ENCODE results near the gene PRICKLE1. TPM values are rescaled to one million over a fixed set of nuclear protein-coding genes. Genes with fewer than 3 reads are reported as not detected.

Gene PRICKLE1
- total and polyA plus RNA-seq, 2 of the 13 experiments (the other 11 are each of a cell fraction or from before 2014, with no cell fraction given), result not detected

DNA sequence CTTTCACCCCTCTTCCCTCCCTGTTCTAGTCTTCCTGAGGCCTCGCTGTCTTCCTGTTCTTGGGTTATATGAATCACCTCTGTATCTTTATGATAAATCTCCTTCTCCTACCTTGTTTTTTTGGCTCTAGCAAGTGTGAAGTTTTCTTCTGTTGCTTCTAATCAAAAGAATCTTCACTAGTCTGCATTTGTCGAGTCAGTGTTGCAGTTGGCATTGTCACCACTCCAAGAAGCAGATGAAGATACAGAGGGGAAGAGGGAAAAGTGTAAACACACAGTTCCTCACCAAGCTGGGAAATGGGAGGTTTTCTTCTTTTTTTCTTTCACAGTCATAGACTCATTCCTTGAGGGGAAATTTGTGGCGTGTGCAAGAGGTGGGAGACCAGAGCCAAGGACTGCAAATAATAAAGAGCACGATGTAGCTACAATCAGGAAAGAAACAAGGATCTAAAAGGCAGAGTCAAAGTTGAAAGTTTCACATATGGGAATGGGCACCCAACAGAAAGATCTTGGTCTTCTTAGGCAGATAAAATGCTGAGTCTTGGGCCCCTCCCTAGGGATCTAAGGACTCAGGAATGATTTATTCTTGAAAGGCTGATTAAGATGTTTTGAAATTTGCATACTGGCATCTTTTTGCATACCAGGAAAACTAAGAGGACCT, 22.2 kb upstream of the PRICKLE1 start:
- FAIRE-seq, result no peak
- Histone ChIP-seq H3K27ac (ENCODE audit: extremely low read length, insufficient read depth, low read length) (no peak overlapping the region), H2AFZ (ENCODE audit: low read length) (no peak overlapping the region), H3K36me3 (replicated peaks in 1 of 2; ENCODE audit: control insufficient read depth in 1 of 2, insufficient read depth in 2 of 2, low read length in 2 of 2) (no peaks in the 10 kb centered on the region), H4K20me1 (ENCODE audit: insufficient read depth, low read length) (no peaks in the 10 kb centered on the region), H3K27me3 (ENCODE audit: control insufficient read depth in 1 of 2, insufficient read depth in 2 of 2, low read length in 2 of 2) (no peaks in the 10 kb centered on the region; a peak in 1 of 5 replicates), H3K79me2 (ENCODE audit: insufficient read depth, low read length) (no peaks in the 10 kb centered on the region), H3K4me2 (ENCODE audit: low read depth, low read length) (no peak overlapping the region), H3K4me3 (replicated peaks in 1 of 3; ENCODE audit: insufficient read depth in 1 of 3, low read depth in 2 of 3, low read length in 3 of 3) (no peak overlapping the region), H3K4me1 (ENCODE audit: insufficient read depth, low read length) (no peaks in the 10 kb centered on the region), H3K9me3 (ENCODE audit: low read length) (no peaks in the 10 kb centered on the region), H3K9ac (ENCODE audit: insufficient read depth, low read depth, low read length) (no peak overlapping the region)
- BruUV-seq (replicated peaks), result no TSS peak
- WGBS (ENCODE audit: low lambda C conversion rate), result 7% methylated on average over 4 of the region's 4 CpGs
- no peak for ATAC-seq
- POLR2A ChIA-PET, result no interaction called here
- in situ Hi-C loops (cut with HindIII; ENCODE audit: extremely low pct_ligation_motif_present, low pct_unique_long_range_greater_than_20kb), result no loop called here
- TF ChIP-seq, protein P1, sequence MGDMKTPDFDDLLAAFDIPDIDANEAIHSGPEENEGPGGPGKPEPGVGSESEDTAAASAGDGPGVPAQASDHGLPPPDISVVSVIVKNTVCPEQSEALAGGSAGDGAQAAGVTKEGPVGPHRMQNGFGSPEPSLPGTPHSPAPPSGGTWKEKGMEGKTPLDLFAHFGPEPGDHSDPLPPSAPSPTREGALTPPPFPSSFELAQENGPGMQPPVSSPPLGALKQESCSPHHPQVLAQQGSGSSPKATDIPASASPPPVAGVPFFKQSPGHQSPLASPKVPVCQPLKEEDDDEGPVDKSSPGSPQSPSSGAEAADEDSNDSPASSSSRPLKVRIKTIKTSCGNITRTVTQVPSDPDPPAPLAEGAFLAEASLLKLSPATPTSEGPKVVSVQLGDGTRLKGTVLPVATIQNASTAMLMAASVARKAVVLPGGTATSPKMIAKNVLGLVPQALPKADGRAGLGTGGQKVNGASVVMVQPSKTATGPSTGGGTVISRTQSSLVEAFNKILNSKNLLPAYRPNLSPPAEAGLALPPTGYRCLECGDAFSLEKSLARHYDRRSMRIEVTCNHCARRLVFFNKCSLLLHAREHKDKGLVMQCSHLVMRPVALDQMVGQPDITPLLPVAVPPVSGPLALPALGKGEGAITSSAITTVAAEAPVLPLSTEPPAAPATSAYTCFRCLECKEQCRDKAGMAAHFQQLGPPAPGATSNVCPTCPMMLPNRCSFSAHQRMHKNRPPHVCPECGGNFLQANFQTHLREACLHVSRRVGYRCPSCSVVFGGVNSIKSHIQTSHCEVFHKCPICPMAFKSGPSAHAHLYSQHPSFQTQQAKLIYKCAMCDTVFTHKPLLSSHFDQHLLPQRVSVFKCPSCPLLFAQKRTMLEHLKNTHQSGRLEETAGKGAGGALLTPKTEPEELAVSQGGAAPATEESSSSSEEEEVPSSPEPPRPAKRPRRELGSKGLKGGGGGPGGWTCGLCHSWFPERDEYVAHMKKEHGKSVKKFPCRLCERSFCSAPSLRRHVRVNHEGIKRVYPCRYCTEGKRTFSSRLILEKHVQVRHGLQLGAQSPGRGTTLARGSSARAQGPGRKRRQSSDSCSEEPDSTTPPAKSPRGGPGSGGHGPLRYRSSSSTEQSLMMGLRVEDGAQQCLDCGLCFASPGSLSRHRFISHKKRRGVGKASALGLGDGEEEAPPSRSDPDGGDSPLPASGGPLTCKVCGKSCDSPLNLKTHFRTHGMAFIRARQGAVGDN (CRISPR knock-in tag; IDR thresholded peaks at IDR 0.05), result no peak
- TF ChIP-seq SMAD9 (CRISPR knock-in tag; IDR thresholded peaks at IDR 0.05) (no peak), TP53 (CRISPR knock-in tag; conservative IDR thresholded peaks at IDR 0.05) (no peak), RORA (CRISPR knock-in tag; IDR thresholded peaks at IDR 0.05) (no peak), TOE1 (CRISPR knock-in tag; IDR thresholded peaks at IDR 0.05) (no peak)
- TF ChIP-seq, protein P2, sequence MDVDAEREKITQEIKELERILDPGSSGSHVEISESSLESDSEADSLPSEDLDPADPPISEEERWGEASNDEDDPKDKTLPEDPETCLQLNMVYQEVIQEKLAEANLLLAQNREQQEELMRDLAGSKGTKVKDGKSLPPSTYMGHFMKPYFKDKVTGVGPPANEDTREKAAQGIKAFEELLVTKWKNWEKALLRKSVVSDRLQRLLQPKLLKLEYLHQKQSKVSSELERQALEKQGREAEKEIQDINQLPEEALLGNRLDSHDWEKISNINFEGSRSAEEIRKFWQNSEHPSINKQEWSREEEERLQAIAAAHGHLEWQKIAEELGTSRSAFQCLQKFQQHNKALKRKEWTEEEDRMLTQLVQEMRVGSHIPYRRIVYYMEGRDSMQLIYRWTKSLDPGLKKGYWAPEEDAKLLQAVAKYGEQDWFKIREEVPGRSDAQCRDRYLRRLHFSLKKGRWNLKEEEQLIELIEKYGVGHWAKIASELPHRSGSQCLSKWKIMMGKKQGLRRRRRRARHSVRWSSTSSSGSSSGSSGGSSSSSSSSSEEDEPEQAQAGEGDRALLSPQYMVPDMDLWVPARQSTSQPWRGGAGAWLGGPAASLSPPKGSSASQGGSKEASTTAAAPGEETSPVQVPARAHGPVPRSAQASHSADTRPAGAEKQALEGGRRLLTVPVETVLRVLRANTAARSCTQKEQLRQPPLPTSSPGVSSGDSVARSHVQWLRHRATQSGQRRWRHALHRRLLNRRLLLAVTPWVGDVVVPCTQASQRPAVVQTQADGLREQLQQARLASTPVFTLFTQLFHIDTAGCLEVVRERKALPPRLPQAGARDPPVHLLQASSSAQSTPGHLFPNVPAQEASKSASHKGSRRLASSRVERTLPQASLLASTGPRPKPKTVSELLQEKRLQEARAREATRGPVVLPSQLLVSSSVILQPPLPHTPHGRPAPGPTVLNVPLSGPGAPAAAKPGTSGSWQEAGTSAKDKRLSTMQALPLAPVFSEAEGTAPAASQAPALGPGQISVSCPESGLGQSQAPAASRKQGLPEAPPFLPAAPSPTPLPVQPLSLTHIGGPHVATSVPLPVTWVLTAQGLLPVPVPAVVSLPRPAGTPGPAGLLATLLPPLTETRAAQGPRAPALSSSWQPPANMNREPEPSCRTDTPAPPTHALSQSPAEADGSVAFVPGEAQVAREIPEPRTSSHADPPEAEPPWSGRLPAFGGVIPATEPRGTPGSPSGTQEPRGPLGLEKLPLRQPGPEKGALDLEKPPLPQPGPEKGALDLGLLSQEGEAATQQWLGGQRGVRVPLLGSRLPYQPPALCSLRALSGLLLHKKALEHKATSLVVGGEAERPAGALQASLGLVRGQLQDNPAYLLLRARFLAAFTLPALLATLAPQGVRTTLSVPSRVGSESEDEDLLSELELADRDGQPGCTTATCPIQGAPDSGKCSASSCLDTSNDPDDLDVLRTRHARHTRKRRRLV (CRISPR knock-in tag; IDR thresholded peaks at IDR 0.05), result no peak
- TF ChIP-seq, protein P3, sequence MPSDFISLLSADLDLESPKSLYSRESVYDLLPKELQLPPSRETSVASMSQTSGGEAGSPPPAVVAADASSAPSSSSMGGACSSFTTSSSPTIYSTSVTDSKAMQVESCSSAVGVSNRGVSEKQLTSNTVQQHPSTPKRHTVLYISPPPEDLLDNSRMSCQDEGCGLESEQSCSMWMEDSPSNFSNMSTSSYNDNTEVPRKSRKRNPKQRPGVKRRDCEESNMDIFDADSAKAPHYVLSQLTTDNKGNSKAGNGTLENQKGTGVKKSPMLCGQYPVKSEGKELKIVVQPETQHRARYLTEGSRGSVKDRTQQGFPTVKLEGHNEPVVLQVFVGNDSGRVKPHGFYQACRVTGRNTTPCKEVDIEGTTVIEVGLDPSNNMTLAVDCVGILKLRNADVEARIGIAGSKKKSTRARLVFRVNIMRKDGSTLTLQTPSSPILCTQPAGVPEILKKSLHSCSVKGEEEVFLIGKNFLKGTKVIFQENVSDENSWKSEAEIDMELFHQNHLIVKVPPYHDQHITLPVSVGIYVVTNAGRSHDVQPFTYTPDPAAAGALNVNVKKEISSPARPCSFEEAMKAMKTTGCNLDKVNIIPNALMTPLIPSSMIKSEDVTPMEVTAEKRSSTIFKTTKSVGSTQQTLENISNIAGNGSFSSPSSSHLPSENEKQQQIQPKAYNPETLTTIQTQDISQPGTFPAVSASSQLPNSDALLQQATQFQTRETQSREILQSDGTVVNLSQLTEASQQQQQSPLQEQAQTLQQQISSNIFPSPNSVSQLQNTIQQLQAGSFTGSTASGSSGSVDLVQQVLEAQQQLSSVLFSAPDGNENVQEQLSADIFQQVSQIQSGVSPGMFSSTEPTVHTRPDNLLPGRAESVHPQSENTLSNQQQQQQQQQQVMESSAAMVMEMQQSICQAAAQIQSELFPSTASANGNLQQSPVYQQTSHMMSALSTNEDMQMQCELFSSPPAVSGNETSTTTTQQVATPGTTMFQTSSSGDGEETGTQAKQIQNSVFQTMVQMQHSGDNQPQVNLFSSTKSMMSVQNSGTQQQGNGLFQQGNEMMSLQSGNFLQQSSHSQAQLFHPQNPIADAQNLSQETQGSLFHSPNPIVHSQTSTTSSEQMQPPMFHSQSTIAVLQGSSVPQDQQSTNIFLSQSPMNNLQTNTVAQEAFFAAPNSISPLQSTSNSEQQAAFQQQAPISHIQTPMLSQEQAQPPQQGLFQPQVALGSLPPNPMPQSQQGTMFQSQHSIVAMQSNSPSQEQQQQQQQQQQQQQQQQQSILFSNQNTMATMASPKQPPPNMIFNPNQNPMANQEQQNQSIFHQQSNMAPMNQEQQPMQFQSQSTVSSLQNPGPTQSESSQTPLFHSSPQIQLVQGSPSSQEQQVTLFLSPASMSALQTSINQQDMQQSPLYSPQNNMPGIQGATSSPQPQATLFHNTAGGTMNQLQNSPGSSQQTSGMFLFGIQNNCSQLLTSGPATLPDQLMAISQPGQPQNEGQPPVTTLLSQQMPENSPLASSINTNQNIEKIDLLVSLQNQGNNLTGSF (CRISPR knock-in tag; IDR thresholded peaks at IDR 0.05), result no peak
- intact Hi-C loops (cut with micrococcal nuclease; ENCODE audit: unreplicated experiment), result no loop called here
- CTCF ChIA-PET (ENCODE audit: low intra/inter-chr PET ratio, low total read pairs), result no interaction called here
- no peak for DNase-seq (ENCODE audit: low spot score)
